Measurements from ENCODE around the gene SLC15A1. TPM values are rescaled to one million over a fixed set of nuclear protein-coding genes. Genes with fewer than 3 reads are reported as not detected.

SLC15A1 gene
- total RNA-seq, 1 experiment from 2014 or later, result 2.6 TPM

GRCh38 chr13:98761986-98762616, 9.6 kb upstream of the SLC15A1 start (continued):
- no peak for TF ChIP-seq SP1 (IDR thresholded peaks at IDR 0.05; ENCODE audit: low read depth)
- TF ChIP-seq JUND (IDR thresholded peaks at IDR 0.05), result no peak
- no peak for TF ChIP-seq ATF3 (IDR thresholded peaks at IDR 0.05)
- TF ChIP-seq RAD21 (IDR thresholded peaks at IDR 0.05; ENCODE audit: low read depth), result no peak
- no peak for TF ChIP-seq FOSL1 (IDR thresholded peaks at IDR 0.05; ENCODE audit: low read depth)
- TF ChIP-seq MAX (IDR thresholded peaks at IDR 0.05), result no peak
- TF ChIP-seq POLR2A (IDR thresholded peaks at IDR 0.05; ENCODE audit: borderline replicate concordance, extremely low read depth, insufficient read depth, insufficient read length), result no peak
- no peak for TF ChIP-seq EGR1 (IDR thresholded peaks at IDR 0.05; ENCODE audit: low read depth)

- TF ChIP-seq SP1 (IDR thresholded peaks at IDR 0.05; ENCODE audit: low read depth), result no peak
- no peak for TF ChIP-seq RAD21 (IDR thresholded peaks at IDR 0.05; ENCODE audit: low read depth)
- no peak for TF ChIP-seq POLR2AphosphoS5 (IDR thresholded peaks at IDR 0.05; ENCODE audit: low read depth, low read length)
- no peak for TF ChIP-seq ATF3 (IDR thresholded peaks at IDR 0.05)
- no peak for TF ChIP-seq CEBPB (IDR thresholded peaks at IDR 0.05; ENCODE audit: low read depth)
- TF ChIP-seq JUND (IDR thresholded peaks at IDR 0.05), result no peak
- no peak for TF ChIP-seq EZH2phosphoT487 (IDR thresholded peaks at IDR 0.05; ENCODE audit: borderline replicate concordance)
- no peak for TF ChIP-seq FOSL1 (IDR thresholded peaks at IDR 0.05; ENCODE audit: low read depth)
- no peak for TF ChIP-seq EZH2 (IDR thresholded peaks at IDR 0.05)
- TF ChIP-seq YY1 (IDR thresholded peaks at IDR 0.05; ENCODE audit: extremely low read depth, insufficient replicate concordance, low read depth, low read length), result no peak
- no peak for TF ChIP-seq SRF (IDR thresholded peaks at IDR 0.05; ENCODE audit: low read depth)
- no peak for TF ChIP-seq EGR1 (IDR thresholded peaks at IDR 0.05; ENCODE audit: low read depth)
- no peak for TF ChIP-seq REST (IDR thresholded peaks at IDR 0.05; ENCODE audit: low read depth)
- TF ChIP-seq ZBTB33 (IDR thresholded peaks at IDR 0.05; ENCODE audit: extremely low read depth, insufficient replicate concordance, low read length), result no peak
- TF ChIP-seq ZFX (IDR thresholded peaks at IDR 0.05), result no peak
- intact Hi-C loops (cut with micrococcal nuclease), result no loop called here
- DNase-seq (ENCODE audit: low read depth, low spot score) (no peak), ATAC-seq (no peak)
- ChIA-PET RAD21 (ENCODE audit: low non-redundant PET in 1 of 2, low total read pairs in 2 of 2, uncharacterized antibody in 2 of 2, unreplicated experiment in 2 of 2) (no interaction called here), CTCF (no interaction called here), POLR2A (no interaction called here)
- Histone ChIP-seq H3K4me3 (replicated peaks in 1 of 2; ENCODE audit: low read depth in 1 of 2, low read length in 2 of 2) (no peak overlapping the region), H4K20me1 (ENCODE audit: insufficient read depth) (no peaks in the 10 kb centered on the region), H3K79me2 (ENCODE audit: insufficient read depth, low read length) (no peaks in the 10 kb centered on the region), H3K9me2 (ENCODE audit: insufficient read depth) (no peaks in the 10 kb centered on the region), H3K27ac (ENCODE audit: low read depth, low read length) (no peak overlapping the region), H3K9me3 (ENCODE audit: control insufficient read depth in 1 of 2, insufficient read depth in 1 of 2, low read depth in 1 of 2, low read length in 2 of 2) (no peaks in the 10 kb centered on the region), H3K4me1 (ENCODE audit: control insufficient read depth in 1 of 2, insufficient read depth in 2 of 2, low read length in 2 of 2) (no peaks in the 10 kb centered on the region), H3K9ac (ENCODE audit: low read length) (no peak overlapping the region), H2AFZ (ENCODE audit: low read depth, low read length, poor library complexity, severe bottlenecking) (no peak overlapping the region), H3K36me3 (ENCODE audit: control insufficient read depth in 1 of 2, insufficient read depth in 2 of 2, low read length in 2 of 2) (no peaks in the 10 kb centered on the region), H3K27me3 (ENCODE audit: insufficient read depth, low read length) (no peaks in the 10 kb centered on the region), H3K4me2 (ENCODE audit: low read length) (no peak overlapping the region)
- BruUV-seq (replicated peaks), result no TSS peak
Observed at GRCh38 chr13:98761126-98761985, 8.9 kb upstream of the SLC15A1 start.

All from HCT116 (cell line).